ENCODE results near the gene CES3. TPM values are rescaled to one million over a fixed set of nuclear protein-coding genes. Genes with fewer than 3 reads are reported as not detected.

The CES3 gene
- total RNA-seq, 1 experiment from 2014 or later: 3.7 TPM

DNA sequence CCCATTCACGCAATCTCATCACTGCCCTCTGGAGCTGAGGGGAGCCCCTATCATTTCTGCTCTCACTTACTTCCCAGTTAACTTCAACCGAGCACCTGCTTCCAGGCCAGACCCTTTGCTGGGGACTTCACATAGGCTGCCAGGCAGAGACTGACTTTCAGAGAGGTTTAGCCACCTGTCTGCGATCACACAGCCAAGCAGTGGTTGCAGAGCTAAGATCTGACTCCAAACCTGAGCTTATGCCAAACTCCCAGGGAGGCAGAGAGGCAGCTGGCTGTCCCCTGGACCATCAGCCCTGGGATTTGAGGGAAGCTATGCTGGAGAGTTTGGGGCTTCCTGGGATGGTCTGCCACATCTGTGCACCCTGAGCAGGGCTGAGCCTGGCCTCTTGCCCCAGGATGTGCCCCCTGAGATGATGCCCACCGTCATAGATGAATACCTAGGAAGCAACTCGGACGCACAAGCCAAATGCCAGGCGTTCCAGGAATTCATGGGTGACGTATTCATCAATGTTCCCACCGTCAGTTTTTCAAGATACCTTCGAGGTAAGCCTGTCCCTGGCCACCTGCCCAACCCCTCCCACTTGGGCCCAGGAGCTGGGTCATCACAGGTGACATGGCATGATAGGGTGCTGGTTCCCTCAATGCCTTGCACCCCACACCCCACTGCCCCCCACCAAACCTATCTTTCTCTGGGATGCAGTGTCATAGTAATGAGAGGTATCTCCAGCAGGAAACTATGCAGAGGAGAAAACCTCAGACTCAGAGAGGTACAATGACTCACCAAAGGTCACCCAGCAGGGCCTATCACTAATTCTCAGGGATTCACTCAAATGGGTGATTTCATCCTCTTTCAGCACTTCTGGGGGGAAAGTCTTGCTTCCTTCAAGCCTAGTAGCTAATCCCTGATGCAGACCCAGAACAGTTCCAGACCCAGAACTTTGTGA, 10.0 kb downstream of the CES3 start:
- Histone ChIP-seq H3K56ac (ENCODE audit: insufficient read length, low read depth, low read length) (no peak overlapping the region), H3K4me2 (ENCODE audit: insufficient read depth, insufficient read length, low read length) (no peak overlapping the region), H3K4me1 (ENCODE audit: insufficient read depth, low read length) (no peaks in the 10 kb centered on the region; the same call in 1 of the 2 replicates)

More for the DNA sequence above, 10.0 kb downstream of the CES3 start:
- H3K23ac ChIP-seq (ENCODE audit: insufficient read length, low read depth, low read length): no peak overlapping the region
- H3K4ac ChIP-seq (ENCODE audit: low read depth, low read length): no peak overlapping the region
- H3K23me2 ChIP-seq (ENCODE audit: insufficient read length, low read depth, low read length, poor library complexity, severe bottlenecking): no peaks in the 10 kb centered on the region
- H3K79me2 ChIP-seq (ENCODE audit: insufficient read depth, low read length): no peaks in the 10 kb centered on the region
- H4K5ac ChIP-seq (ENCODE audit: insufficient read length, low read depth, low read length): no peak overlapping the region
- H3K14ac ChIP-seq (ENCODE audit: insufficient read depth, low read length): no peak overlapping the region
- Mint-ChIP-seq H3K36me3 (ENCODE audit: insufficient read depth in 1 of 3, low read depth in 3 of 3) (no peaks in the 10 kb centered on the region), H3K4me1 (peaks cover 8 to 10% of the 10 kb centered on the region in 2 experiments), H3K27me3 (ENCODE audit: low read depth) (peaks cover 6% of the 10 kb centered on the region; the same call in 1 of the 2 replicates), H3K4me3 (no peak overlapping the region), H3K9me3 (no peaks in the 10 kb centered on the region; a peak in 1 of 5 replicates), H3K27ac (no peak overlapping the region)
- H2BK12ac ChIP-seq (ENCODE audit: insufficient read length, low read depth, low read length): no peak overlapping the region
- no peak overlapping the region for H4K8ac ChIP-seq (replicated peaks; ENCODE audit: insufficient read length, low read depth, low read length)
- no CpG with 5 or more reads among the region's 10 CpGs for WGBS (ENCODE audit: extremely low coverage, insufficient read length, low lambda C conversion rate)
- H3T11ph ChIP-seq (ENCODE audit: low read length): no peak overlapping the region
- H2BK120ac ChIP-seq (ENCODE audit: low read depth, low read length, poor library complexity, severe bottlenecking): no peak overlapping the region
- H3K27me3 ChIP-seq (ENCODE audit: insufficient read depth, low read length): no peaks in the 10 kb centered on the region
- no peak overlapping the region for H2BK5ac ChIP-seq (ENCODE audit: insufficient read length, low read length)
- no peak overlapping the region for H2BK15ac ChIP-seq (ENCODE audit: low read depth, low read length)
- no peak overlapping the region for H2AFZ ChIP-seq (ENCODE audit: low read length)
- H4K20me1 ChIP-seq (ENCODE audit: control insufficient read depth, insufficient read depth, insufficient read length): no peaks in the 10 kb centered on the region
- no peak overlapping the region for H3K9ac ChIP-seq (ENCODE audit: extremely low read depth, insufficient read length, low read length)
- no peaks in the 10 kb centered on the region for H3K79me1 ChIP-seq (ENCODE audit: insufficient read depth, low read depth, low read length, poor library complexity, severe bottlenecking)
- no peak for DNase-seq
- no peak overlapping the region for H3K18ac ChIP-seq (ENCODE audit: insufficient read length, low read depth, low read length)
- no peaks in the 10 kb centered on the region for H3K9me3 ChIP-seq (ENCODE audit: control insufficient read depth, low read depth, low read length)
- no peak overlapping the region for H3K27ac ChIP-seq (ENCODE audit: insufficient read length, low read depth, low read length)
- no peak overlapping the region for H2BK20ac ChIP-seq (ENCODE audit: low read depth, low read length, poor library complexity, severe bottlenecking)
- no peak overlapping the region for H2AK5ac ChIP-seq (ENCODE audit: insufficient read length, low read length)
- TF ChIP-seq, protein P1, sequence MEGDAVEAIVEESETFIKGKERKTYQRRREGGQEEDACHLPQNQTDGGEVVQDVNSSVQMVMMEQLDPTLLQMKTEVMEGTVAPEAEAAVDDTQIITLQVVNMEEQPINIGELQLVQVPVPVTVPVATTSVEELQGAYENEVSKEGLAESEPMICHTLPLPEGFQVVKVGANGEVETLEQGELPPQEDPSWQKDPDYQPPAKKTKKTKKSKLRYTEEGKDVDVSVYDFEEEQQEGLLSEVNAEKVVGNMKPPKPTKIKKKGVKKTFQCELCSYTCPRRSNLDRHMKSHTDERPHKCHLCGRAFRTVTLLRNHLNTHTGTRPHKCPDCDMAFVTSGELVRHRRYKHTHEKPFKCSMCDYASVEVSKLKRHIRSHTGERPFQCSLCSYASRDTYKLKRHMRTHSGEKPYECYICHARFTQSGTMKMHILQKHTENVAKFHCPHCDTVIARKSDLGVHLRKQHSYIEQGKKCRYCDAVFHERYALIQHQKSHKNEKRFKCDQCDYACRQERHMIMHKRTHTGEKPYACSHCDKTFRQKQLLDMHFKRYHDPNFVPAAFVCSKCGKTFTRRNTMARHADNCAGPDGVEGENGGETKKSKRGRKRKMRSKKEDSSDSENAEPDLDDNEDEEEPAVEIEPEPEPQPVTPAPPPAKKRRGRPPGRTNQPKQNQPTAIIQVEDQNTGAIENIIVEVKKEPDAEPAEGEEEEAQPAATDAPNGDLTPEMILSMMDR (conservative IDR thresholded peaks at IDR 0.05): no peak
- H4K91ac ChIP-seq (ENCODE audit: insufficient read length, low read depth, low read length): no peak overlapping the region

Measured in H9 (cell line).